HG02763 (cell line): ENCODE data around the gene SEM1.
"Not testable (repeated sequence)": the region's sequence is repeated elsewhere in the genome, so short reads cannot be mapped to it uniquely, and the experiment has no call there.

Source experiments
- ATAC-seq: cut with Tn5 transposase; IDR thresholded peaks from one replicate; pipeline ENCODE4 v1.9.1; 2021; ENCODE audit warnings: mild to moderate bottlenecking, moderate library complexity; ENCODE audit not compliant: unreplicated experiment

The SEM1 gene

GRCh38 chr7:96665689-96666088, 44.0 kb downstream of the SEM1 start:
- no peak for ATAC-seq

GRCh38 chr7:96664793-96665192, 44.9 kb downstream of the SEM1 start:
- ATAC-seq, result no peak

DNA sequence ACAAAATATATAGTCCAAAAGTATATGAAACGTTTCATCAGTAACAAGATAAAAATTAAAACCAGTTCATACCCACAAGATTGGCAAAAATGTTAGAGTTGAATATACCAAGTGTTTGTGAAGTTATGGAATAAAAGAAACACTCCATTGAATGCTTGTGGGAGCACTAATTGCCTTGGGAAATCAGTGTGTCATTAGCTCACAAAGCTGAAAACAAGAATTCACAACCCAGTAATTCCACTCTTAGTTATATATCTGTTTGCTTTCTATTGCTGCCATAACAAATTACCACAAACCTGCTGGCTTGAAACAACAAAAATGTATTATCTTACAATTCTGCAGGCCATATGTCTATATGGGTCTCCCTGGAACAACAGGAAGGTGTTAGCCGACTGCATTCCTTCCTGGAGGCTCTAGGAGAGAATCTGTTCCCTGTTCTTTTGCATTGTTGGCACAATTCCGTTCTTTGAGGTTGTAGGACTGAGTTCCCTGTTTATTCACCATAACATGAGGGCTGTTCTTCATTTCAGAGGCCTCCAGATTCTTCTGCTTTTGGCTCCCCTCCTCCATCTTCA, 45.7 kb downstream of the SEM1 start:
- ATAC-seq, result no peak

DNA sequence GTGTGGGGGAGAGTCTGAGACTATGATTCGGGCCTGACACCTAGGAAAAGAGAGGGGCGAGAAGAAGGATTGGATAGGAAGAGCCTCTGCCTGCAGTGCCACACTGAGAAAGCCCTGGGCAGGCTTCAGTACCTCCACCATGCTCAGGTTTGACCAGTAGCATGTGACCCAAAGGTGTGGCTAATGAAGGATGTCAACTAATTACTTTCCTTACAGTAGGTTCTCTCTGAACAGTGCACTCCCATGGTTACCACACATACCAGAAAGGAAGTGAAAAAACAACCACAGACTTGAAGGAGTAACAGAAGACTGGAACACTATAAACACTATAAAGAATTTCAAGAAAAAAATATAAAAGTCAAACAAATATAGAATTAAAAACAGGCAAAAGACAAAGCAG, 46.2 kb downstream of the SEM1 start:
- ATAC-seq, result peak; percentile 88

DNA sequence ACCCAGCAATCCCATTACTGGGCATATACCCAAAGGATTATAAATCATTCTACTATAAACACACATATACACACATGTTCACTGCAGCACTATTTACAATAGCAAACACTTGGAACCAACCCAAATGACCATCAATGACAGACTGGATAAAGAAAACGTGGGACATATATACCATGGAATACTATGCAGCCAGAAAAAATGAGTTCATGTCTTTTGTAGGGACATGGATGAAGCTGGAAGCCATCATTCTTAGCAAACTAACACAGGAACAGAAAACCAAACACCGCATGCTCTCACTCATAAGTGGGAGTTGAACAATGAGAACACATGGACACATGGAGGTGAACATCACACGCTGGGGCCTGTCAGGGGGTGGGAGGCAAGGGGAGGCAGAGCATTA, 47.5 kb downstream of the SEM1 start:
- ATAC-seq, result not testable (repeated sequence)

GRCh38 chr7:96658022-96658412, 51.6 kb downstream of the SEM1 start:
- ATAC-seq, result no peak

GRCh38 chr7:96657347-96658021, 52.2 kb downstream of the SEM1 start:
- no peak for ATAC-seq

- ATAC-seq, result no peak
Measured at GRCh38 chr7:96655956-96656355, 53.7 kb downstream of the SEM1 start.

DNA sequence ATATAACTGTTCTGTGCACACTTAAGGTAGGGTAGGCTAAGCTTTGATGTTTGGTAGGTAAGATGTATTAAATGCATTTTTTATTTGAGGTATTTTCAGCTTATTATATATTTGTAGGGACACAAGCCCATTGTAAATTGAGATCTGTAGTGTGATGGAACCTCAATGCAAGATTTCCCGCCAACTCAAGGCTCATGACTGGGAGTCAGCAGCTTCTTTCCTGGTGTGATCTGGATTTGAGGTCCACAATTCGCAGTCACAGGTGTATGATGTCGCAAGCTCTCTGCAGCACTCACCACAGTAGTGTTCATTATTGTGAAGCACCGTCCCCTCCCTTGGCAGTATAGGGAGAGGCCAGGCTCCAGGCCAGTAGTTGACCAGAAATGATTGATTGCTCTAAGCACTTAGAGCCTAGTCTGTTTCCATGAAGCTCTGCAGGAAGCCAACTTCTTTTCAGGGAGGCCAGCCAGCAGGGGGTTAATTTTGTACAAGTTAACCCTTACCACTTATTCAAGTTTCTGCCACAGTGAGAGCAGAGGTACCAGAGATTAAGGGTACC, 54.9 kb downstream of the SEM1 start:
- ATAC-seq, result no peak

GRCh38 chr7:96649981-96650380, 59.7 kb downstream of the SEM1 start:
- no peak for ATAC-seq

- no peak for ATAC-seq
Measured at GRCh38 chr7:96648784-96649183, 60.9 kb downstream of the SEM1 start.

- no peak for ATAC-seq
Measured at GRCh38 chr7:96647733-96648132, 61.9 kb downstream of the SEM1 start.

GRCh38 chr7:96645084-96645483, 64.6 kb downstream of the SEM1 start:
- ATAC-seq, result no peak

GRCh38 chr7:96643436-96643835, 66.2 kb downstream of the SEM1 start:
- not testable (repeated sequence) for ATAC-seq

DNA sequence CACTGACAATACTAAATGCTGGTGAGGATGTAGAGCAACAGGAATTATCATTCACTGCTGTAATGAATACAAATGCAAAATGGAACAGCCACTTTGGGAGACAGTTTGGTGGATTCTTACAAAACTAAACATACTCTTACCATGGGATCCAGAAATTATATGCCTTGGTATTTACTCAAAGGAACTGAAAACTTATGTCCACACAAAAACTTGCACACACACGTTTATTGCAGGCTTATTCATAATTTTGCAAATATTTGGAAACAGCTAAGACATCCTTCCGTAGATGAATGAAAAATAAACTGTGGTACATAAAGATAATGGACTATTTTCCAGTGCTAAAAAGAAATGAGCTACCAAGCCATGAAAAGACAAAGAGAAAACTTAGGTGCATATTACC, 69.6 kb downstream of the SEM1 start:
- ATAC-seq, result no peak
